Measurements from ENCODE around the gene NIP7.
"Not testable (repeated sequence)": the region's sequence is repeated elsewhere in the genome, so short reads cannot be mapped to it uniquely, and the experiment has no call there.

The NIP7 gene

GRCh38 chr16:69348222-69348621 lies 8.7 kb downstream of the NIP7 start:
- DNase-seq = no peak

- no peak for DNase-seq
Observed at GRCh38 chr16:69349536-69349935, 10.0 kb downstream of the NIP7 start.

GRCh38 chr16:69350536-69351133 lies 11.1 kb downstream of the NIP7 start:
- DNase-seq = no peak

- DNase-seq = no peak
Observed at GRCh38 chr16:69351309-69352027, 11.9 kb downstream of the NIP7 start, which contains the start of gene TMED6. TSS of gene TMED6 (minus strand) at chr16:69351786. CDS start at chr16:69351753, 33 bp downstream.

DNA sequence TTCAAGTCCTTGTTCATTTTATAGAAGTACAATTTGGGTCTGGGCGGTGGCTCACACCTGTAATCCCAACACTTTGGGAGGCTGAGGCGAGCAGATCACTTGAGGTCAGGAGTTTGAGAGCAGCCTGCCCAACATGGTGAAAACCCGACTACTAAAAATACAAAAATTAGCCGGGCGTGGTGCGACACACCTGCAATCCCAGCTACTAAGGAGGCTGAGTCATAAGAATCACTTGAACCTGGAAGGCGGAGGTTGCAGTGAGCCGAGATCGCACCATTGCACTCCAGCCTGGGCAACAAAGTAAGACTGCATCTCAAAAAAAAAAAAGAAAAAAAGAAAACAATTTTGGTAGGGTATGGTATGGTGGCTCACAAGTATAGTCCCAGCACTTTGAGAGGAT lies 20.5 kb downstream of the NIP7 start:
- not testable (repeated sequence) for DNase-seq

DNA sequence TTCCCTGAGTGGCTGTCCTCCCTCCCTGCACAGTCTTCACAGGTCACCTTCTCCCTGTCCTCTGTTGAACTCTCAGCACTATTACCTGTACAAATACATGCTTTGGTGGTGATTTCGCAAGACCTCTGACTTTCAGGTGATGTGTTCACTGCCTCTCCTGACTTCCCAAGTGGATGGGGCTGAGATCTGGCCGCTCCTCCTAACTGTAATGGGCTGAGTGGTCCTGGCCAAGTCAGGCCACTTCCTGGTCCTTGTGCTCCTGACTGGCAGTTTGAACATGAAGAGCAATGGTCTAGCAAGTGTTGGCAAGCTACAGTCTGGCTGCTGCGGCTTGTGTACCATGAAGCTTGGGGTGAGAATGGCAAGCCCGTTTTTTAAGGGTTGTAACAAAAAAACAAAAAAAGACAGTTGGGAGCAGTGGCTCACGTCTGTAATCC lies 23.7 kb downstream of the NIP7 start:
- no peak for DNase-seq

- DNase-seq = no peak
Observed at GRCh38 chr16:69364088-69364487, 24.5 kb downstream of the NIP7 start.

DNA sequence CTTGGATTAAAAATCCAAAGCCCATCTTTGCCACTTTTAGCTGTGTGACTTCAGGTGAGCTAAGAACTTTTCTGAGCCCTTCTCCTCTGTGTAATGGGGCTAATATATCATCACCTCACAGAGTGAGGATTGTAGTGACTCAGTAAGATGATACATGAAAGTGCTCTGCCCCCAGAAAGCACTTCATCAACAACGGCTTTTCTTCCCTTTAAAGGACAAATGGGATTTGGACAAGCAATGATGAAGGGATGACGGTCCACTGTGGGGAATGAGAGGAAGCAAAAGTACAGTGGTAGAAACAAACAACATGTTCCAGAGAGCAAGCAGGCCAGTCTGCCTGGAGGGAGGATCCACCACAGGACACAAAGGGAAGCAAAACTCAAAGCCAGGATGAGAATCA lies 26.3 kb downstream of the NIP7 start:
- DNase-seq = no peak

- DNase-seq = no peak
Observed at GRCh38 chr16:69366431-69366830, 26.9 kb downstream of the NIP7 start.

- DNase-seq = no peak
Observed at GRCh38 chr16:69367980-69368379, 28.4 kb downstream of the NIP7 start.

- DNase-seq = no peak
Observed at GRCh38 chr16:69368866-69369265, 29.3 kb downstream of the NIP7 start.

DNA sequence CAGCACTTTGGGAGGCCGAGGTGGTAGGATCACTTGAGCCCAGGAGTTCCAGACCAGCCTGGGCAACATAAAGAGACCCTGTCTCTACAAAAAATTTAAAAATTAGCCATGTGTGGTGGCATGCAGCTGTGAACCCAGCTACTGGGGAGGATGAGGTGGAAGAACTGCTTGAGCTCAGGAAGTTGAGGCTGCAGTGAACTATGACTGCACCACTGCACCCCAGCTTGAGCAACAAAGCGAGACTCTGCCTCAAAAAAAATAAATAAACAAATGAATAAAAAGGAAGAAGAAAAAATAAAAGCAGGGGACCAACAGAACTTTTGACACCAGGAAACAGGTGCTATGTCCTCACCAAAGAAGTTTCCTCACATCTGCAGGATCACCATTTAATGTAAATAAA lies 32.0 kb downstream of the NIP7 start:
- no peak for DNase-seq

- no peak for DNase-seq
Observed at GRCh38 chr16:69373019-69373418, 33.4 kb downstream of the NIP7 start.

DNA sequence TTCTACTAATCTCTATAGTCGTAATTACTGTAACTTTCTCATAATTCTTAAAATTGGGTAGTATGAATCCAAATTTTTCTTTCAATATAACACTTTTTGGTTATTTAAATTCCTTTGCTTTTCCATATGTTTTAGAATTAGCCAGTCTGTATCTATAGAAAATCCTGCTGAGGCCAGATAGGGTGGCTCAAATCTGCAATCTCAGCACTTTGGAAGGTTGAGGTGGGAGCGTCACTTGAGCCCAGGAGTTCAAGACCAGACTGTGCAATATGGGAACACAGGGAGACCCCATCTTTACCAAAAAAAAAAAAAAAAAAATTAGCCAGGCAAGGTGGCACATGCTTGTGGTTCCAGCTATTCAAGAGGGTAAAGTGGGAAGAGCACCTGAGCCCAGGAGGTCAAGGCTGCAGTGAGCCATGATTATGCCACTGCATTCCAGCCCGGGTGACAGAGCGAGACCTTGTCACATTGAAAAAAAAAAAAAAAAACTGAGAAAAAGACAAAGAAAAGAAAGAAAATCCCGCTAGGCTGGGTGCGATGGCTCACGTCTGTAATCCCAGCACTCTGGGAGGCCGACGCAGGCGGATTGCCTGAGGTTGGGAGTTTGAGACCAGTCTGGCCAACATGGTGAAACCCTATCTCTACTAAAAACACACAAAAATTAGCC lies 37.0 kb downstream of the NIP7 start:
- DNase-seq = no peak

GRCh38 chr16:69378036-69378435 lies 38.5 kb downstream of the NIP7 start:
- DNase-seq = no peak

DNA sequence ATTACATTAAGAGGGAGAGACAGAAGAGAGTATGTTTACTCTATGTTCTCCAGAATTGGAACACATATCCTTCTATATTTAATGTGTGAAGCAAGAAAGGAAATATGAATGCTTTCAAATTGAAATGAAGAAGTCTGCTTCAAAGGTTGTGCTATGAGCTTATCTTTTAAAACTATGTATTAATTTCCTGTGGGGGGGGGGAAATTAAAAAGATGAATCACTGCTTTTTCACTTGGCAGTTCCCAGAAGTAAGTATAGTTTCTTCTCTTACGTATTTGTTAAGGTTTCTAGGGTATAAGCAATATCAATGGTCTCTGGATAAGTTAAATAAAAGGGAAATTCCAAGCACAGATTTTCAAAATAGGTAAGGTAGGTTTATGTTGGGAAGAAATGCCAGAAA lies 39.2 kb downstream of the NIP7 start:
- no peak for DNase-seq

DNA sequence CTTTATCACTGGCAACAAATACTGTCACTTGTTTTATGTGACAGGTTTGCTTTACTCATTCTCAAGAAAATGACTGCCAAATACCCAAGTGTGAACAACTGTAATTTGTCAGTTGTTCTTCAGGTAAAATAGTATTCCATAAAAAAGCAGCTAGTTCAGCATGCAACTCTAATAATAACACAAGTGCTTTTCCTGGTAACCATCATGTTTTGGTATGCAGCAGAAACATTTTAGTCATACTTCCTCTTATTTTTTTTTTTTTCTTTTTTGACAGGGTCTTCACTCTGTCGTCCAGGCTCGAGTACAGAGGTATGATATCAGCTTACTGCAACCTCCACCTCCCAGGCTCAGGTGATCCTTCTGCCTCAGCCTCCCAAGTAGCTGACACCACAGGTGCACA lies 41.7 kb downstream of the NIP7 start:
- DNase-seq = no peak

GRCh38 chr16:69382421-69382820 lies 42.8 kb downstream of the NIP7 start:
- no peak for DNase-seq

DNA sequence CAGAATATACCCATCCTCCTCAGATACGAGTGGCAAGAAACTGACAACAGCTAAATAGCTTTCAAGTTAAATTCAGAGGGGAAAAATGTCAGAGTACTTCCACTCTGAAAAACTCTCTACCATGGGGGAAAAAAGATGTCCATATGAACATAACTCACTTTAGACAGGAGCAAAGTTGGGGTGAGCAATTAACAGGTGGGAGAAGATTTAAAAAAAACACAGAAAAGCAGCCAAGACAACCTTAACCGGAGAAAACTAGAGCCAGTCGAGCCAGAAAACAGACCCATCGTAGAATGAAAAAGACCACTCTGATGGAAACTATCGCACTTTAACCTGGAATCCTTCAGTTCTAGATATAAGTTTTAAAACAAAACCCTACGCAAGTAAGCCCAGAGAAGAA lies 45.4 kb downstream of the NIP7 start:
- no peak for DNase-seq

- peak; percentile 64 for DNase-seq
Observed at GRCh38 chr16:69386596-69386995, 47.0 kb downstream of the NIP7 start.

Data from fibroblast of upper back skin (primary cell).